ENCODE results near the gene RFX8. TPM values are rescaled to one million over a fixed set of nuclear protein-coding genes. Genes with fewer than 3 reads are reported as not detected.

The RFX8 gene
- polyA plus RNA-seq, 1 of the 3 experiments (the other 2 are of a cell fraction), result 0.07 TPM

- H3K36me3 ChIP-seq (replicated peaks in 1 of 2; ENCODE audit: control insufficient read depth in 1 of 2, insufficient read depth in 2 of 2, low read length in 1 of 2), result no peaks in the 10 kb centered on the region
- no peaks in the 10 kb centered on the region for H3K79me2 ChIP-seq (ENCODE audit: insufficient read depth)
- WGBS (ENCODE audit: low lambda C conversion rate), result 63% methylated on average over 2 of the region's 2 CpGs
- H2AFZ ChIP-seq (ENCODE audit: low read depth), result no peak overlapping the region
- H3F3A ChIP-seq (replicated peaks; ENCODE audit: insufficient read depth), result no peaks in the 10 kb centered on the region
- no peak overlapping the region for H3K4me3 ChIP-seq (ENCODE audit: low read depth in 2 of 2, low read length in 1 of 2)
- H3K27me3 ChIP-seq (ENCODE audit: insufficient read depth), result no peaks in the 10 kb centered on the region
- H3K9me2 ChIP-seq, result no peaks in the 10 kb centered on the region
- no peak overlapping the region for H3K9ac ChIP-seq
- H4K20me1 ChIP-seq (ENCODE audit: insufficient read depth), result no peaks in the 10 kb centered on the region
- no peak overlapping the region for H3K4me2 ChIP-seq
- DNase-seq, result no peak
- ChIA-PET CTCF (interaction anchor here (2.4 kb wide), 1 partner anchor 14 kb away, joined by 14 read pairs; no protein-coding TSS in a partner anchor), POLR2A (no interaction called here)
- H3K4me1 ChIP-seq (ENCODE audit: control insufficient read depth in 1 of 2, insufficient read depth in 2 of 2, low read depth in 1 of 2, low read length in 1 of 2), result no peaks in the 10 kb centered on the region; a peak in 1 of 4 replicates
- H3K27ac ChIP-seq (ENCODE audit: low read depth in 2 of 2, low read length in 1 of 2), result no peak overlapping the region
- TF ChIP-seq FOSL2 (IDR thresholded peaks at IDR 0.05; ENCODE audit: borderline replicate concordance, low read depth), result no peak
- TF ChIP-seq IRF3 (IDR thresholded peaks at IDR 0.05; ENCODE audit: low read depth, low read length), result no peak
- TF ChIP-seq CHD2 (IDR thresholded peaks at IDR 0.05; ENCODE audit: low read length, partially characterized antibody), result no peak
- no peak for TF ChIP-seq EP300 (IDR thresholded peaks at IDR 0.05; ENCODE audit: borderline replicate concordance in 1 of 2, low read depth in 1 of 2, low read length in 1 of 2)
- no peak for TF ChIP-seq SMC3 (IDR thresholded peaks at IDR 0.05; ENCODE audit: low read depth, low read length)
- TF ChIP-seq MAX (IDR thresholded peaks at IDR 0.05; ENCODE audit: low read depth), result no peak
- TF ChIP-seq RCOR1 (IDR thresholded peaks at IDR 0.05; ENCODE audit: low read length), result no peak
- no peak for TF ChIP-seq EZH2phosphoT487 (IDR thresholded peaks at IDR 0.05; ENCODE audit: borderline replicate concordance, low read depth)
- TF ChIP-seq, protein P1, sequence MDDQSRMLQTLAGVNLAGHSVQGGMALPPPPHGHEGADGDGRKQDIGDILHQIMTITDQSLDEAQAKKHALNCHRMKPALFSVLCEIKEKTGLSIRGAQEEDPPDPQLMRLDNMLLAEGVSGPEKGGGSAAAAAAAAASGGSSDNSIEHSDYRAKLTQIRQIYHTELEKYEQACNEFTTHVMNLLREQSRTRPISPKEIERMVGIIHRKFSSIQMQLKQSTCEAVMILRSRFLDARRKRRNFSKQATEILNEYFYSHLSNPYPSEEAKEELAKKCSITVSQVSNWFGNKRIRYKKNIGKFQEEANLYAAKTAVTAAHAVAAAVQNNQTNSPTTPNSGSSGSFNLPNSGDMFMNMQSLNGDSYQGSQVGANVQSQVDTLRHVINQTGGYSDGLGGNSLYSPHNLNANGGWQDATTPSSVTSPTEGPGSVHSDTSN (IDR thresholded peaks at IDR 0.05), result no peak
- H3K9me3 ChIP-seq, result no peaks in the 10 kb centered on the region
These were observed 118.4 kb downstream of the RFX8 start for GRCh38 chr2:101356521-101356920.

- no peak for DNase-seq
- H4K20me1 ChIP-seq (ENCODE audit: insufficient read depth), result no peaks in the 10 kb centered on the region
- no peak overlapping the region for H3K4me2 ChIP-seq
- no peaks in the 10 kb centered on the region for H3F3A ChIP-seq (replicated peaks; ENCODE audit: insufficient read depth)
- 92% methylated on average over 6 of the region's 6 CpGs for WGBS (ENCODE audit: low lambda C conversion rate)
- ChIA-PET CTCF (interaction anchor here (1.4 to 2.4 kb wide), 2 partner anchors 14 to 63 kb away, joined by 3 to 14 read pairs; no protein-coding TSS in a partner anchor), POLR2A (no interaction called here)
- no peaks in the 10 kb centered on the region for H3K27me3 ChIP-seq (ENCODE audit: insufficient read depth)
- H3K4me1 ChIP-seq (ENCODE audit: control insufficient read depth in 1 of 2, insufficient read depth in 2 of 2, low read depth in 1 of 2, low read length in 1 of 2), result no peaks in the 10 kb centered on the region
- TF ChIP-seq EZH2phosphoT487 (IDR thresholded peaks at IDR 0.05; ENCODE audit: borderline replicate concordance, low read depth) (no peak), MXI1 (IDR thresholded peaks at IDR 0.05; ENCODE audit: low read depth, low read length) (no peak), IRF3 (IDR thresholded peaks at IDR 0.05; ENCODE audit: low read depth, low read length) (no peak), MAX (IDR thresholded peaks at IDR 0.05; ENCODE audit: low read depth) (no peak), CHD2 (IDR thresholded peaks at IDR 0.05; ENCODE audit: low read length, partially characterized antibody) (no peak)
- no peaks in the 10 kb centered on the region for H3K36me3 ChIP-seq (replicated peaks in 1 of 2; ENCODE audit: control insufficient read depth in 1 of 2, insufficient read depth in 2 of 2, low read length in 1 of 2)
- H3K9me3 ChIP-seq, result no peaks in the 10 kb centered on the region
- H3K79me2 ChIP-seq (ENCODE audit: insufficient read depth), result no peaks in the 10 kb centered on the region
- H3K4me3 ChIP-seq (ENCODE audit: low read depth in 2 of 2, low read length in 1 of 2), result no peak overlapping the region
- no peak overlapping the region for H3K27ac ChIP-seq (ENCODE audit: low read depth in 2 of 2, low read length in 1 of 2)
- H2AFZ ChIP-seq (ENCODE audit: low read depth), result no peak overlapping the region
- no peak overlapping the region for H3K9ac ChIP-seq
- H3K9me2 ChIP-seq, result no peaks in the 10 kb centered on the region
These were observed 118.9 kb downstream of the RFX8 start for GRCh38 chr2:101356055-101356454.

All from SK-N-SH (cell line).